Activated B cell treated with CpG ODN at 0.5 μM for 24 hours (primary cell): ENCODE data around the gene RASA3. TPM values are rescaled to one million over a fixed set of nuclear protein-coding genes. Genes with fewer than 3 reads are reported as not detected.
"Not testable (repeated sequence)": the region's sequence is repeated elsewhere in the genome, so short reads cannot be mapped to it uniquely, and the experiment has no call there.

Source experiments
- ATAC-seq: fragments of 200-7000 bp; cut with Tn5 transposase; one replicate; pipeline ENCODE4 v1.10.0; 2021; ENCODE audit warnings: low read depth, mild to moderate bottlenecking, moderate library complexity
- CTCF ChIA-PET: fragments of 350-600 bp; sonication (Branson Sonifier 250); formaldehyde crosslinking; loops from one replicate; lab custom pipeline; 2021; ENCODE audit warnings: antibody characterized with exemption; lab: Charles Lee
- POLR2A ChIA-PET: fragments of 350-600 bp; sonication (Branson Sonifier 250); formaldehyde crosslinking; loops from one replicate; lab custom pipeline; 2021; ENCODE audit warnings: antibody characterized with exemption; lab: Charles Lee
- DNase-seq: peaks from one replicate; pipeline ENCODE4 v3.0.0; 2022
- H3K27ac Mint-ChIP-seq: one replicate; pipeline ENCODE4 v1.8.0; 2020; ENCODE audit warnings: mixed read lengths
- H3K27me3 Mint-ChIP-seq: one replicate; pipeline ENCODE4 v1.8.0; 2021; ENCODE audit warnings: mixed read lengths
- H3K36me3 Mint-ChIP-seq: one replicate; pipeline ENCODE4 v1.8.0; 2021; ENCODE audit warnings: low read depth, mixed read lengths
- H3K4me1 Mint-ChIP-seq: one replicate; pipeline ENCODE4 v1.8.0; 2021; ENCODE audit warnings: mixed read lengths
- H3K4me3 Mint-ChIP-seq: one replicate; pipeline ENCODE4 v1.8.0; 2020; ENCODE audit warnings: mild to moderate bottlenecking, mixed read lengths
- H3K9me3 Mint-ChIP-seq: one replicate; pipeline ENCODE4 v1.8.0; 2020; ENCODE audit warnings: mixed read lengths
- CTCF ChIP-seq: fragments of 200-600 bp; IDR thresholded peaks from one replicate; pipeline ENCODE4 v1.8.0; 2022; ENCODE audit warnings: antibody characterized with exemption, mild to moderate bottlenecking
- intact Hi-C: fragments of 100-400 bp; cut with micrococcal nuclease; formaldehyde crosslinking; loops from one replicate; pipeline ENCODE4 v1.15.1; 2024
- total RNA-seq: library from RNA; stranded (reverse); gene quantifications from 2 replicates; pipeline ENCODE4 v1.2.3, GENCODE V29; 2022

Gene RASA3
- total RNA-seq, 1 donor from 2014 or later, result 20.4 TPM

GRCh38 chr13:114112231-114112825 is 20.1 kb downstream of the RASA3 start:
- ChIA-PET CTCF (no interaction called here), POLR2A (interaction anchor here (0.7 to 1.9 kb wide), 3 partner anchors 47 to 163 kb away, joined by 3 to 5 read pairs (median 3); no protein-coding TSS in a partner anchor)
- H3K9me3 Mint-ChIP-seq, result no peaks in the 10 kb centered on the region
- H3K4me3 Mint-ChIP-seq, result no peak overlapping the region
- peaks cover 47% of the 10 kb centered on the region for H3K4me1 Mint-ChIP-seq
- H3K36me3 Mint-ChIP-seq, result peaks cover 26% of the 10 kb centered on the region
- no peaks in the 10 kb centered on the region for H3K27me3 Mint-ChIP-seq
- H3K27ac Mint-ChIP-seq, result no peak overlapping the region
- intact Hi-C loops, result loop anchor here (5.0 kb wide), 1 partner anchor 620 kb away; the partner anchor contains the start of gene DCUN1D2
- no peak for ATAC-seq
- no peak for TF ChIP-seq CTCF
- DNase-seq, result no peak

- H3K4me1 Mint-ChIP-seq, result peaks cover 47% of the 10 kb centered on the region
- no peaks in the 10 kb centered on the region for H3K9me3 Mint-ChIP-seq
- no peak overlapping the region for H3K4me3 Mint-ChIP-seq
- peak overlapping the region; percentile 53 for H3K27ac Mint-ChIP-seq
- no peak for ATAC-seq
- H3K36me3 Mint-ChIP-seq, result peaks cover 29% of the 10 kb centered on the region
- no peak for DNase-seq
- POLR2A ChIA-PET, result interaction anchor here (0.7 to 2.1 kb wide), 5 partner anchors 20 to 162 kb away, joined by 3 to 11 read pairs (median 4); no protein-coding TSS in a partner anchor
- TF ChIP-seq CTCF, result no peak
- CTCF ChIA-PET, result interaction anchor here (1.9 kb wide), 1 partner anchor 111 kb away, joined by 7 read pairs; no protein-coding TSS in a partner anchor
- intact Hi-C loops, result loop anchor here (2.0 to 5.0 kb wide), 2 partner anchors 45 to 619 kb away; partner anchors contain the start of gene DCUN1D2
- no peaks in the 10 kb centered on the region for H3K27me3 Mint-ChIP-seq
Observed at GRCh38 chr13:114111577-114111976, 20.8 kb downstream of the RASA3 start.

GRCh38 chr13:114110830-114111189 is 21.6 kb downstream of the RASA3 start:
- peaks cover 30% of the 10 kb centered on the region for H3K36me3 Mint-ChIP-seq
- not testable (repeated sequence) for ATAC-seq, H3K27me3 Mint-ChIP-seq, H3K9me3 Mint-ChIP-seq, DNase-seq
- CTCF ChIA-PET, result interaction anchor here (0.6 to 1.9 kb wide), 6 partner anchors 18 to 162 kb away, joined by 3 to 7 read pairs (median 4); no protein-coding TSS in a partner anchor
- peak overlapping the region; percentile 86 for H3K27ac Mint-ChIP-seq
- peak overlapping the region; percentile 73 for H3K4me3 Mint-ChIP-seq
- intact Hi-C loops, result loop anchor here (1.0 to 5.0 kb wide), 6 partner anchors 44 to 619 kb away; partner anchors contain the start of gene DCUN1D2
- peaks cover 47% of the 10 kb centered on the region for H3K4me1 Mint-ChIP-seq
- POLR2A ChIA-PET, result interaction anchor here (0.7 to 2.1 kb wide), 7 partner anchors 13 to 295 kb away, joined by 3 to 11 read pairs (median 4); no protein-coding TSS in a partner anchor

GRCh38 chr13:114110091-114110829 is 22.2 kb downstream of the RASA3 start:
- TF ChIP-seq CTCF, result no peak
- Mint-ChIP-seq H3K27ac (peak overlapping the region; percentile 86), H3K27me3 (no peaks in the 10 kb centered on the region), H3K36me3 (peaks cover 28% of the 10 kb centered on the region), H3K9me3 (no peaks in the 10 kb centered on the region), H3K4me3 (peak overlapping the region; percentile 73), H3K4me1 (peaks cover 43% of the 10 kb centered on the region)
- ChIA-PET POLR2A (interaction anchor here (1.0 to 2.1 kb wide), 4 partner anchors 38 to 294 kb away, joined by 3 to 11 read pairs (median 4); no protein-coding TSS in a partner anchor), CTCF (interaction anchor here (0.6 to 1.9 kb wide), 13 partner anchors 15 to 294 kb away, joined by 3 to 7 read pairs (median 3); no protein-coding TSS in a partner anchor)
- peak; percentile 60 for DNase-seq
- ATAC-seq, result peak; percentile 94
- intact Hi-C loops, result loop anchor here (1.0 to 5.0 kb wide), 6 partner anchors 43 to 618 kb away; partner anchors contain the start of gene DCUN1D2

GRCh38 chr13:114109641-114110041 is 22.8 kb downstream of the RASA3 start:
- DNase-seq (no peak), ATAC-seq (no peak)
- intact Hi-C loops, result loop anchor here (1.0 to 5.0 kb wide), 6 partner anchors 43 to 617 kb away; partner anchors contain the start of gene DCUN1D2
- ChIA-PET CTCF (interaction anchor here (1.0 to 1.9 kb wide), 5 partner anchors 38 to 159 kb away, joined by 3 to 7 read pairs (median 5); no protein-coding TSS in a partner anchor), POLR2A (interaction anchor here (0.8 to 2.1 kb wide), 4 partner anchors 31 to 58 kb away, joined by 3 to 11 read pairs (median 5); no protein-coding TSS in a partner anchor)
- H3K9me3 Mint-ChIP-seq, result no peaks in the 10 kb centered on the region
- no peaks in the 10 kb centered on the region for H3K27me3 Mint-ChIP-seq
- H3K36me3 Mint-ChIP-seq, result peaks cover 26% of the 10 kb centered on the region
- peak overlapping the region; percentile 86 for H3K27ac Mint-ChIP-seq
- H3K4me1 Mint-ChIP-seq, result peaks cover 39% of the 10 kb centered on the region
- no peak for TF ChIP-seq CTCF
- no peak overlapping the region for H3K4me3 Mint-ChIP-seq
